Measurements from ENCODE around the gene MCM7.

Gene MCM7

DNA sequence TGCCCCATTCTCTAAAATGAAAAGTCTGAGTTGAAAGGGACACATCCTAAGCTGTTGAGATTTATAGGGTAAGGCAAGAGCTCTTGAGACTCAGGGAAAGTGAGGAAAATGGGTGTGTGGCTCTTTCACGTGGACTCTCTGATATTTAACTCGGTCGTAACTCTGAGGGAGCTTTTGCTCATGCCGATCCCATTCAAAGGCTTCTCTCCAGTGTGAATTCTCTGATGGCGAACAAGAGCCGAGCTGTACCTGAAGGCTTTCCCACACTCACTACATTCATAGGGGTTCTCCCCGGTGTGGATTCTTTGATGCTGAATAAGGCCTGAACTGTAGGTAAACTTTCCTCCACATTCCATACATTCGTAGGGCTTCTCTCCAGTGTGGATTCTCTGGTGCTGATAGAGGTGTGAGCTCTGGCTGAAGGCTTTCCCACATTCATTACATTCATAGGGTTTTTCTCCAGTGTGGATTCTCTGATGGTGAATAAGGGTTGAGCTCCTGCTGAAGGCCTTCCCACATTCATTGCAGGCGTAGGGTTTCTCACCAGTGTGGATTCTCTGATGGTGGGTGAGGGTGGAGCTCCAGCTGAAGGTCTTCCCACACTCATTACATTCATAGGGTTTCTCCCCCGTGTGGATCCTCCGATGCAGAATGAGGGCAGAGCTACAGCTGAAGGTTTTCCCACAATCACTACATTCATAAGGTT lies 30.0 kb downstream of the MCM7 start:
- DNase-seq (ENCODE audit: low read depth in 2 of 2): no peak

DNA sequence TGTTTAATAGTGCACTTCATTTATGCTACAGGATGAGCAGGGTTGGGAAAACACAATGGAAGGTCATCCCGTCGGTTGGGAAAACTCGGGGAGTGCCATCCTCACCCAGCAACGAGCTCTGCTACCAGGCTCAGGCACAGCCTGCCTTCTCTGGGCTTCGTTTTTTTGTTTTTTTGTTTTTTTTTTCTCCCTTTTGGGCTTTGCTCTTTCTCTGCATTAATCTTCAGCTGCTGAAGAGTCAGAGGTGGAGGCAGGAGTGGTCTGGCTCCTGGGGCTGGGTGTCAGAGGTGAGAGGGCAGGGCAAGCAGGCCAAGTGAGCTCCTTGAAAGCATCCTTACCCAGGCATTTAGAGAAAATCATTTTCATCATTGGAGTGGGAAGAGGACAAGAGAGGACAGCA lies 31.2 kb downstream of the MCM7 start:
- no peak for DNase-seq (ENCODE audit: low read depth in 2 of 2)

DNA sequence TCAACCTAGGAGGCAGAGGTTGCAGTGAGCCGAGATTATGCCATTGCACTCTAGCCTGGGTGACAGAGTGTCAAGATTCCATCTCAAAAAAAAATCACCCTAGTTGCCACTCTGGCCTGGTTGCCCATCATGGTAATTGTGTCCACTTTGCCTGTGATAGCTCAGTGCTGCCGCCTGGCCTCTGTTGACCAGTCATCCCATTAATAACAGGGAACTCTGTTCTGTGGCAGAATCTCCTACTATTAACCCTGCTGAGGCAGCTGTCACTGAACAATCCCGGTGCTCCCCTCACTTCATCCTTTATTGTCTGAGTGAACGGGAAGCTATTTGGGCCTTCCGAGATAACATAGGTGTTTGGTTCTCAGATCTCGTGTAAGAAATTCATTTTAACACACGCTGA lies 34.2 kb downstream of the MCM7 start:
- no peak for DNase-seq (ENCODE audit: low read depth in 2 of 2)

DNA sequence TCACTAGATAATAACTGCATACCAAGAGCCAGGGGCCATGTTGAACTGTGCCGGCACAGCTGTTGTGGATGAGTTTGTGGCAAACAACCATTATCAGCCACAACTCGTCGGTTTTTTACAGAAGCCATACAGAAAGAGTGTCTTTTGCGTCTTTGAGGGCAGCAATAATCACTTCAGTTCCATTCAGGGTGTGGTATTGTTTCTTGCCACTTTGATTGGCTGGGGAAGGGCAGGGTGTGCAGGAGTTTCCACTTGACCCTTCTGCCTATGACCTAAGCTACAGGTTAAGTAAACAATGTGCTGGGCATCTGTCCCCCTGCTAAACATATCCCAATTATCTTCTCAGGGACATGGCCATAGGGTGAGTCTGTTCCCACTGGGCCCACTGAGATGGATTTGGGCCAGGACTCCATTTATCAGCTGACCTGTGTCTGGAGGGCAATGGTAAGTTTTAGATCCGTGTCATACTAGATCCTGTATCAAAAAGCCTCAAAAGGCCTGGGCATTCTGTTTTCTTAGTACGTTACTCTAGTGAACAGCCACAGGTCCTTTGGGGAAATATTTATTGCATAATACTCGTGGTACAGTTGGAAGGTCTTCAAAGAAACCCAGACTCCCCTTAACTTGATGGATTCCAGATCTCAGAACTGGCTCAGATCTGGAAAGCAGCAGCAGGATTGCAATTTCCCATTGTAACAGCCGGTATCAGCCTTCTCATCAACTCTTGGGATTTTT lies 35.6 kb downstream of the MCM7 start:
- DNase-seq (ENCODE audit: low read depth in 2 of 2): peak; percentile 73 to 74

DNA sequence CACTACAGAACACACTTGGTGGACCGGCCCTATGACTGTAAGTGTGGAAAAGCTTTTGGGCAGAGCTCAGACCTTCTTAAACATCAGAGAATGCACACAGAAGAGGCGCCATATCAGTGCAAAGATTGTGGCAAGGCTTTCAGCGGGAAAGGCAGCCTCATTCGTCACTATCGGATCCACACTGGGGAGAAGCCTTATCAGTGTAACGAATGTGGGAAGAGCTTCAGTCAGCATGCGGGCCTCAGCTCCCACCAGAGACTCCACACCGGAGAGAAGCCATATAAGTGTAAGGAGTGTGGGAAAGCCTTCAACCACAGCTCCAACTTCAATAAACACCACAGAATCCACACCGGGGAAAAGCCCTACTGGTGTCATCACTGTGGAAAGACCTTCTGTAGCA lies 37.0 kb downstream of the MCM7 start:
- DNase-seq (ENCODE audit: low read depth in 2 of 2): no peak

DNA sequence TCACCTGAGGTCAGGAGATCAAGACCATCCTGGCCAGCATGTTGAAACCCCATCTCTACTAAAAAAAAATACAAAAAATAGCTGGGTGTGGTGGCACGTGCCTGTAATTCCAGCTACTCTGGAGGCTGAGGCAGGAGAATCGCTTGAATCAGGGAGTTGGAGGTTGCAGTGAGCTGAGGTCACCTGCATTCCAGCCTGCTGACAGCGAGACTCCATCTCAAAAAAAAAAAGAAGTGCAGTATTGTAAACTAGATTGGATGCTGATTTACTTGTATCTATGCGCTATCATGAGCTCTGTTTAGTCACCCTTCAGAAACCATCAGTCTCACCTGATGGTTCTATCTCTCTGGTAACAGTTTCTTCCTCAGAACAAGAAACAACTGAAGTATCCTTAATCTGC lies 37.8 kb downstream of the MCM7 start:
- DNase-seq (ENCODE audit: low read depth in 2 of 2): no peak

DNA sequence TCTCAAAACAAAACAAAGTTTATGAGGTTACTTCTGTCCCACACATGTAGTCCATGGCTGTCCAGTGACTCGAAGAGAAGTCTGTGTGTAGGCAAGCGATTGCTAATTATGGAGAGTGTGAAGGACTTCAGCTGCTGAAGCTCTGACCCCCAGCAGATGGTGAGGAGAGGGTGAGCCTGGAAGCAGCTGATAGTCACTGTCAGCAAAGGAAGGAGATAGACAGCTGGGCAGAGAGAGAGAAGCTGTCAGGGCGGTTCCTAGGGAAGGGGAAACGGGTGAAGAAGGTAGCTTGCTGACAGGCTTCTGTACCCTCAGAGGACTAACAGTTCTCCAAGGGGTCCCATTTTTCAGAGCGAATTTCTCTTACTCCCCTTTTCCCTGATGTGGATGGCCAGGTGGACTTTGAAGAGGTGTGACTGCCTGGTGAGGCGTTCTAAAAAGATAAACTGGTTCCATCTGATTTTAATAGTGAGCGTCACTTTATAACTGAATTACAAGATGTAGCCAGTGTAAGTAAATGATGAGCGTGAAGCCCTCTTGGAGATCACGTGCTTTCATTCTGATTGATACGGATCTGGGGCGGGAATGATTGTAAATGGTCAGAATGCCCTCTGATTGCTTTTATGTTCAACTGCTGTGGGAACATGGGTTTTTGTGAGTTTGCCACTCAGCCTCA lies 39.5 kb downstream of the MCM7 start:
- no peak for DNase-seq (ENCODE audit: low read depth in 2 of 2)

DNA sequence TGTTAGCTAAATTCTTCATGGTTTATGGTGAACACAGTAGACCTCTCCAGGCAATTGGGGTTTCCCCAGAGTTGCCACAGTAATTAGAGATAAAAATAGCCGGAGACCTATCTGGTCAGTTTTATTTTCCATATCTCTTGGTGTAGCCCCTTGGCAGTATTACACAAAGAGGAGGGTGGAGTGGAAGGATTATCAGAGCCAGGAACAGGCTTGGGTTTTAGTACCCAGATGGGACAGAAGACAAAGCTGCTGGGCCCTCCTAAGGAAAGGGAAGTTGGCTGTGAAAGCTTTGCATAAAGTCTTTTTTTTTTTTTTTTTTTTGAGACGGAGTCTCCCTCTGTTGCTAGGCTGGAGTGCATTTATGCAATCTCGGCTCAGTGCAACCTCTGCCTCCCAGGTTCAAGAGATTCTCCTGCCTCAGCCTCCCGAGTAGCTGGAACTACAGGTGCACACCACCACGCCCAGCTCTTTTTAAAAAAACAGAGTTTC lies 41.9 kb downstream of the MCM7 start:
- DNase-seq (ENCODE audit: low read depth in 2 of 2): no peak

DNA sequence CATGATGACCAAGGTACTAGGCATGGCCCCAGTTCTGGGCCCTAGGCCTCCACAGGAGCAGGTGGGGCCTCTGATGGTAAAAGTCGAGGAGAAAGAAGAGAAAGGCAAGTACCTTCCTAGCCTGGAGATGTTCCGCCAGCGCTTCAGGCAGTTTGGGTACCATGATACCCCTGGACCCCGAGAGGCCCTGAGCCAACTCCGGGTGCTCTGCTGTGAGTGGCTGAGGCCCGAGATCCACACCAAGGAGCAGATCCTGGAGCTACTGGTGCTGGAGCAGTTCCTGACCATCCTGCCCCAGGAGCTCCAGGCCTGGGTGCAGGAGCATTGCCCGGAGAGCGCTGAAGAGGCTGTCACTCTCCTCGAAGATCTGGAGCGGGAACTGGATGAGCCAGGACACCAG lies 44.2 kb downstream of the MCM7 start:
- DNase-seq (ENCODE audit: low read depth in 2 of 2): no peak

DNA sequence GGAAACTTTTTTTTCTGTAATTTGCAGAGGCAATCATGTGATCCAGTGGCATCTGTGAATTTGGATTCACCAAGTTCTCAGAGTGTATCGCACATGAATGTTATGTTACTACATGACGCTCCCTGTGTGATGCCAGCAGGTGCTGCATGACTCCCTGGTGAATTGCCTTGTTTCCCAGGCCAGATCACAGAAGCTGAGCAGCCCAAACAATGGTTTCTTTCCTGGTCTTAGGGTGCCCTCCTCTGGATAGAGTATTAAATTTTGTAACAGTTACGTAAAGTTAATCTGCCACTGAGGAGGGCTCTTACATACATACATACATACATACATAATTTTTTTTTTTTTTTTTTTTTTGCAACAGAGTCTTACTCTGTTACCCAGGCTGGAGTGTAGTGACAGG lies 48.0 kb downstream of the MCM7 start:
- peak in 1 of 2 experiments; percentile 9 for DNase-seq (ENCODE audit: low read depth in 2 of 2)

DNA sequence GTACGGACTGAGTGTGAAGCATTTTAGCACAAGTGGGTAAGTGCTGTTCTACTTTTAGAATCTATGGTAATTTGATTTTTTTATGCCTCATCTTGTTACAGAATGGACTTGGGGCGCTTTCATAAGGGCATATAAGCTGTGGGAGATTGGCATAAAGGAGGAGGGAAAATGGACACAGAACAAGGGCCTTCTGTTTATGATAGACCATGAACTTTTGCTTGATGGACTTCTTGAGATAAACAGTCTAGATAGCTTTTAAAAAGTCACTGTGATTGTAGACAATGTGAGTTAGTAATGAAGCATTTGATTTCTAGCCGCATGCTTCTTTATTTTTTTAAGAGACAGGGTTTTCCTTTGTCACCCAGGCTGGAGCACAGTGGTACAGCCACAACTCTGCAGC lies 49.6 kb downstream of the MCM7 start:
- DNase-seq (ENCODE audit: low read depth in 2 of 2): no peak

DNA sequence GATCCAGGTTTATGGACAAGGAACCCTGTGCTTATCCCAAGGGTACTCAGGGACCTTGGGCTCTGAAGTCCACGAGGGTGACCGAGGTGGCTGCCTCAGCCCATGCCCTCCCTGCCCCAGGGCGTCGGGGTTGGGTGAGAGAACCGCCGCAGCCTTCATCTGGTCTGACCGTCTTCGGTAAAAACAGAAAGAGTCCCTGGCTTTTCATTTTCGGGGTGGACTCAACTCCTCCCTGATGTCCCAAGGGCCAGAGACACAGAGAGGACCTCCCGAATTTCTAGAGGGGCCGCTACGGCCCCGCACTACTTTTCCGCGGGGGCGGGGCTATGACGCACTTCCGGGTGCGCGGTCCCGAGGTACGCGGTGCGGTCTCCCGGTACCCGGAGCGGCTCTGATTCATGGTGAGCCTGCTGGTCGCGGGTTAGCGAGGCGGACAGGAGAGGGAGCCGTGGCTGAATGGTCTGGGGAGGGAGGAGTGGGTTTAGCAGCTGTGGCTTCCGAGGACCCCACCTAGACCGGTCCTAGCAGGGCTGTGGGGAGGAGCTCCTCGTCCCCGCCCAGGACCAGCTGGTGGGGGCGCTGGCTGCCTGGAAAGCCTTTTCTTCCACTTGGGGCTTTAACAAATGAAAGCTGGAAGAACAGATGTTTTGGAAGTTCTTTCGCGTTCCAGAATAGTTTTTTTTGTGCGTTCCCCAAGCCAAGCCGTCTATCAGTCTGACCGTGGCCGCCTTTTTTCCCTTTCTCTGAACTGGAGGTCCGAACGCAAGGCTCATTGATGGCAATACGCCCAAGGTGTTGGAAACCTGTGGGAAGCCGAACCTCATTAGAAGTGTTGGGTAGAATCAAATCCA lies 51.5 kb downstream of the MCM7 start, which contains the start of gene ZSCAN21:
ZSCAN21 (plus strand) TSS at position 334 of the 851 bp plus-strand sequence. CDS start 7,233 bp downstream, outside the sequence.
- DNase-seq (ENCODE audit: low read depth in 2 of 2): peak; percentile 61 to 65

DNA sequence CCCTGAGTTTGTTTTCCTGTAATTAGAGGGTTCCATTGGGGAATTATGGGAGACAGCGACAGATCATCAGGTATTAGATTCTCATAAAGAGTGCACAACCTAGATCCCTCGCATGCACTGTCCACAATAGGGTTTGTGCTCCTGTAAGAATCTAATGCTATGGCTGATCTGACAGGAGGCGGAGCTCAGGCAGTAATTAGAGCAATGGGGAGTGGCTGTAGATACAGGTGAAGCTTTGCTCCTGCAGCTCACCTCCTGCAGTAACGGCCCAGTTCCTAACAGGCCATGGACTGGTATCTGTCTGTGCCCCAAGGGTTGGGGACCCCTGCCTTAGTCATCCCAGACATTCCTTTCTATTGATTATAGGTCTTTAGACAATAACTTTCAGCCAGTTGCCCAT lies 52.5 kb downstream of the MCM7 start:
- DNase-seq (ENCODE audit: low read depth in 2 of 2): no peak

DNA sequence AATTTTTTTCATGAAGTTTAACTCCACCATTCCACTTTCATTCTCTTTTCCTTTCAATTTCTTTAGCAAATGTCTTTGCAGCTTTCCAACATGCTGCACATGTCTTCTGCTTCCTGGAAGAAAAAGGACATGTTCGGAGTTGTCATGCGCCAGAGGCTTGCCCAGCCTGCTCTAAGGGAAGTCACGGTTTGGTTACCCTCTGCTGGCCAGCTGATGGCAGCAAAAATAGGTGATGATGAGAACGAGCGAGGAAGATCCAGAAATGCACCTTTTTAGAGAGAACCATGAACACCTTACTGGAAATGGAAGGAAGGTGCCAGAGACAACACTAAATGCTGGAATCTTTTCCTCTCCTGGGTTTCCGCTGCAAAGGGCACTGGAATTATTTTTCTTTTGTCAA lies 56.5 kb downstream of the MCM7 start:
- no peak for DNase-seq (ENCODE audit: low read depth in 2 of 2)
